Mesothelial cell of epicardium (in vitro differentiated cells): Measurements from ENCODE around the gene BTBD17. TPM values are rescaled to one million over a fixed set of nuclear protein-coding genes. Genes with fewer than 3 reads are reported as not detected.
A peak's percentile ranks its signal among the peaks of the same experiment; 100 is the strongest.

Experiments used
- DNase-seq, 2 experiments: peaks; one replicate each; pipeline ENCODE4 v3.0.0; 2021; ENCODE audit warnings: low spot score in 2 of 2; ENCODE audit not compliant: unreplicated experiment in 2 of 2
- H3K27ac Mint-ChIP-seq: 2 replicates; pipeline ENCODE4 v1.8.0; 2021; ENCODE audit warnings: mixed read lengths
- H3K27me3 Mint-ChIP-seq: 2 replicates; pipeline ENCODE4 v1.8.0; 2021; ENCODE audit warnings: low read depth, mixed read lengths
- H3K36me3 Mint-ChIP-seq: 2 replicates; pipeline ENCODE4 v1.8.0; 2021; ENCODE audit warnings: mixed read lengths
- H3K4me1 Mint-ChIP-seq: 2 replicates; pipeline ENCODE4 v1.8.0; 2021; ENCODE audit warnings: mixed read lengths
- H3K4me3 Mint-ChIP-seq: 2 replicates; pipeline ENCODE4 v1.8.0; 2021; ENCODE audit warnings: mild to moderate bottlenecking, moderate library complexity, mixed read lengths
- H3K9me3 Mint-ChIP-seq: 2 replicates; pipeline ENCODE4 v1.8.0; 2021; ENCODE audit warnings: mixed read lengths
- CTCF ChIP-seq: fragments of 200-600 bp; sonication (generic); IDR thresholded peaks from one replicate; pipeline ENCODE4 v1.5.0; 2021; ENCODE audit warnings: antibody characterized with exemption; ENCODE audit not compliant: unreplicated experiment
- total RNA-seq: library from RNA; stranded (reverse); gene quantifications from 3 replicates; pipeline ENCODE4 v1.2.1, GENCODE V29; 2021

The BTBD17 gene
- total RNA-seq, 1 donor from 2014 or later = 0.16 TPM

- H3K27me3 Mint-ChIP-seq = peaks cover 89% of the 10 kb centered on the region
- TF ChIP-seq CTCF = no peak
- peaks cover 2% of the 10 kb centered on the region for H3K4me1 Mint-ChIP-seq
- H3K36me3 Mint-ChIP-seq = no peaks in the 10 kb centered on the region
- no peaks in the 10 kb centered on the region for H3K9me3 Mint-ChIP-seq
- H3K4me3 Mint-ChIP-seq = peak overlapping the region; percentile 37
- DNase-seq = no peak
- H3K27ac Mint-ChIP-seq = no peak overlapping the region
Measured at GRCh38 chr17:74325376-74325742, 36.3 kb downstream of the BTBD17 start.

GRCh38 chr17:74324521-74324920 lies 37.1 kb downstream of the BTBD17 start:
- Mint-ChIP-seq H3K27ac (no peak overlapping the region), H3K27me3 (peaks cover 86% of the 10 kb centered on the region), H3K4me1 (peaks cover 2% of the 10 kb centered on the region), H3K36me3 (no peaks in the 10 kb centered on the region), H3K9me3 (no peaks in the 10 kb centered on the region), H3K4me3 (no peak overlapping the region)
- TF ChIP-seq CTCF = no peak
- DNase-seq = no peak

GRCh38 chr17:74318391-74318790 lies 43.3 kb downstream of the BTBD17 start:
- Mint-ChIP-seq H3K4me1 (no peaks in the 10 kb centered on the region), H3K27ac (no peak overlapping the region), H3K36me3 (no peaks in the 10 kb centered on the region), H3K27me3 (peaks cover 44% of the 10 kb centered on the region), H3K4me3 (no peak overlapping the region), H3K9me3 (no peaks in the 10 kb centered on the region)
- DNase-seq = no peak
- no peak for TF ChIP-seq CTCF

GRCh38 chr17:74317071-74317470 lies 44.6 kb downstream of the BTBD17 start:
- H3K27me3 Mint-ChIP-seq = peaks cover 39% of the 10 kb centered on the region
- no peaks in the 10 kb centered on the region for H3K4me1 Mint-ChIP-seq
- H3K4me3 Mint-ChIP-seq = no peak overlapping the region
- no peak overlapping the region for H3K27ac Mint-ChIP-seq
- H3K9me3 Mint-ChIP-seq = peaks cover 6% of the 10 kb centered on the region
- H3K36me3 Mint-ChIP-seq = no peaks in the 10 kb centered on the region
- no peak for DNase-seq
- TF ChIP-seq CTCF = no peak

GRCh38 chr17:74316220-74316619 lies 45.4 kb downstream of the BTBD17 start:
- Mint-ChIP-seq H3K4me1 (no peaks in the 10 kb centered on the region), H3K27ac (no peak overlapping the region), H3K4me3 (no peak overlapping the region), H3K9me3 (peaks cover 6% of the 10 kb centered on the region), H3K27me3 (peaks cover 31% of the 10 kb centered on the region), H3K36me3 (no peaks in the 10 kb centered on the region)
- no peak for DNase-seq
- TF ChIP-seq CTCF = no peak

GRCh38 chr17:74314877-74315276 lies 46.8 kb downstream of the BTBD17 start:
- Mint-ChIP-seq H3K9me3 (peaks cover 6% of the 10 kb centered on the region), H3K27me3 (peaks cover 19% of the 10 kb centered on the region), H3K4me3 (no peak overlapping the region), H3K27ac (no peak overlapping the region), H3K4me1 (no peaks in the 10 kb centered on the region), H3K36me3 (no peaks in the 10 kb centered on the region)
- DNase-seq = no peak
- no peak for TF ChIP-seq CTCF
